GM12874 (cell line): ENCODE measurements around the gene IGSF21.

Experiments used
- CTCF ChIP-seq: IDR thresholded peaks from 2 replicates; pipeline ENCODE4 v1.5.1; 2011; ENCODE audit warnings: low read depth, mild to moderate bottlenecking, control low read depth, low read length, moderate library complexity; ENCODE audit not compliant: insufficient read depth

The IGSF21 gene

GRCh38 chr1:18175051-18175450, 67.5 kb downstream of the IGSF21 start:
- no peak for TF ChIP-seq CTCF

- TF ChIP-seq CTCF, result no peak
These were observed 68.2 kb downstream of the IGSF21 start for GRCh38 chr1:18175530-18176377.

GRCh38 chr1:18176619-18177018, 69.0 kb downstream of the IGSF21 start:
- TF ChIP-seq CTCF, result no peak

- TF ChIP-seq CTCF, result no peak
These were observed 70.5 kb downstream of the IGSF21 start for GRCh38 chr1:18178111-18178510.

GRCh38 chr1:18179009-18179408, 71.4 kb downstream of the IGSF21 start:
- no peak for TF ChIP-seq CTCF

- TF ChIP-seq CTCF, result no peak
These were observed 75.0 kb downstream of the IGSF21 start for GRCh38 chr1:18182398-18183160.

GRCh38 chr1:18183533-18183932, 75.9 kb downstream of the IGSF21 start:
- TF ChIP-seq CTCF, result no peak
